Neural cell (in vitro differentiated cells): ENCODE measurements around the gene TPSG1. TPM values are rescaled to one million over a fixed set of nuclear protein-coding genes. Genes with fewer than 3 reads are reported as not detected.

Experiments
- H2AFZ ChIP-seq: fragments of 200-600, 300-800 bp; sonication (generic), shearing (Covaris generic); 2 replicates; pipeline ENCODE4 v1.6.0; 2014; ENCODE audit warnings: low read depth, mild to moderate bottlenecking, antibody characterized with exemption, low read length, moderate library complexity
- H3F3A ChIP-seq: fragments of 200-600 bp; shearing (Covaris generic); 2 replicates; pipeline ENCODE4 v1.6.1; 2016; ENCODE audit warnings: mild to moderate bottlenecking, moderate library complexity, mixed read lengths, antibody characterized with exemption, low read length; ENCODE audit not compliant: insufficient read depth, poor library complexity, severe bottlenecking
- H3K27ac ChIP-seq: fragments of 200-600, 300-800 bp; sonication (generic), shearing (Covaris generic); 2 replicates; pipeline ENCODE4 v1.5.1; 2014; ENCODE audit warnings: mild to moderate bottlenecking, low read length, moderate library complexity
- H3K27me3 ChIP-seq: fragments of 300-800, 200-600 bp; sonication (generic), shearing (Covaris generic); 2 replicates; pipeline ENCODE4 v1.6.0; 2014; ENCODE audit warnings: mild to moderate bottlenecking, low read depth, low read length, moderate library complexity; ENCODE audit not compliant: insufficient read depth
- H3K36me3 ChIP-seq: fragments of 300-800, 200-600 bp; sonication (generic), shearing (Covaris generic); 2 replicates; pipeline ENCODE4 v1.5.1; 2014; ENCODE audit warnings: mild to moderate bottlenecking, antibody characterized with exemption, low read length, moderate library complexity; ENCODE audit not compliant: insufficient read depth
- H3K4me2 ChIP-seq: fragments of 300-800, 200-600 bp; sonication (generic), shearing (Covaris generic); 2 replicates; pipeline ENCODE4 v1.6.0; 2014; ENCODE audit warnings: mild to moderate bottlenecking, low read length
- H3K4me3 ChIP-seq: fragments of 300-800, 200-600 bp; sonication (generic), shearing (Covaris generic); 2 replicates; pipeline ENCODE4 v1.5.1; 2014; ENCODE audit warnings: mild to moderate bottlenecking, low read length, moderate library complexity
- H3K79me2 ChIP-seq: fragments of 200-600 bp; shearing (Covaris generic); replicated peaks from 2 replicates; pipeline ENCODE4 v1.6.0; 2014; ENCODE audit warnings: mild to moderate bottlenecking, low read length, moderate library complexity; ENCODE audit not compliant: insufficient read depth
- H3K9ac ChIP-seq: fragments of 300-800, 200-600 bp; sonication (generic), shearing (Covaris generic); 2 replicates; pipeline ENCODE4 v1.6.1; 2016; ENCODE audit warnings: mild to moderate bottlenecking, low read length, mixed read lengths
- H3K9me2 ChIP-seq: fragments of 200-600 bp; shearing (Covaris generic); 2 replicates; pipeline ENCODE4 v1.6.1; 2016; ENCODE audit warnings: mild to moderate bottlenecking, low read length, mixed read lengths; ENCODE audit not compliant: insufficient read depth
- H3K9me3 ChIP-seq: fragments of 200-600, 300-800 bp; sonication (generic), shearing (Covaris generic); 2 replicates; pipeline ENCODE4 v1.6.1; 2016; ENCODE audit warnings: mild to moderate bottlenecking, mixed run types, low read length, moderate library complexity, mixed read lengths
- H4K20me1 ChIP-seq: fragments of 200-600 bp; shearing (Covaris generic); 2 replicates; pipeline ENCODE4 v1.6.1; 2016; ENCODE audit warnings: mild to moderate bottlenecking, mixed run types; ENCODE audit not compliant: insufficient read depth
- EP300 ChIP-seq: fragments of 450-650 bp; conservative IDR thresholded peaks from 2 replicates; pipeline ENCODE4 v1.6.1; 2014; ENCODE audit warnings: antibody characterized with exemption, mild to moderate bottlenecking, moderate library complexity; ENCODE audit not compliant: poor library complexity, severe bottlenecking
- EZH2 ChIP-seq: fragments of 200-600, 300-800 bp; shearing (Covaris generic), sonication (generic); IDR thresholded peaks from 2 replicates; pipeline ENCODE4 v1.6.1; 2014; ENCODE audit warnings: antibody characterized with exemption, low read length, borderline replicate concordance, mild to moderate bottlenecking; ENCODE audit not compliant: insufficient read depth, poor library complexity, severe bottlenecking
- MXI1 ChIP-seq: fragments of 450-650 bp; conservative IDR thresholded peaks from 2 replicates; pipeline ENCODE4 v1.6.1; 2014; ENCODE audit warnings: antibody characterized with exemption, mild to moderate bottlenecking; ENCODE audit not compliant: poor library complexity, severe bottlenecking
- POLR2AphosphoS5 ChIP-seq: IDR thresholded peaks from 2 replicates; pipeline ENCODE4 v1.6.1; 2012
- RAD21 ChIP-seq: fragments of 450-650 bp; conservative IDR thresholded peaks from 2 replicates; pipeline ENCODE4 v1.6.1; 2014; ENCODE audit warnings: antibody characterized with exemption, mild to moderate bottlenecking, moderate library complexity
- REST ChIP-seq: IDR thresholded peaks from 2 replicates; pipeline ENCODE4 v1.6.1; 2012; ENCODE audit warnings: borderline replicate concordance
- SMC3 ChIP-seq: fragments of 450-650 bp; conservative IDR thresholded peaks from 2 replicates; pipeline ENCODE4 v1.6.1; 2014; ENCODE audit warnings: antibody characterized with exemption, mild to moderate bottlenecking, moderate library complexity; ENCODE audit not compliant: poor library complexity
- TAF1 ChIP-seq: IDR thresholded peaks from 2 replicates; pipeline ENCODE4 v1.6.1; 2012; ENCODE audit warnings: low read depth
- polyA plus RNA-seq: library from polyadenylated mRNA; depleted of rRNA; stranded (reverse); fragments of >200 nt; gene quantifications from 2 replicates; pipeline ENCODE4 v1.2.3, GENCODE V29; 2014
- TF ChIP-seq, protein P1 (sequence below): fragments of 450-650 bp; IDR thresholded peaks from 2 replicates; pipeline ENCODE4 v1.5.1; 2014; ENCODE audit warnings: antibody characterized with exemption, mild to moderate bottlenecking, moderate library complexity; ENCODE audit not compliant: poor library complexity, severe bottlenecking

Gene TPSG1
- polyA plus RNA-seq, 1 donor from 2014 or later: not detected

GRCh38 chr16:1210461-1210860 lies 14.6 kb downstream of the TPSG1 start:
- H3K9ac ChIP-seq: no peak overlapping the region

GRCh38 chr16:1209081-1209480 lies 16.0 kb downstream of the TPSG1 start:
- Histone ChIP-seq H3K4me2 (no peak overlapping the region), H3K4me3 (no peak overlapping the region), H3K36me3 (no peaks in the 10 kb centered on the region), H3K9ac (no peak overlapping the region), H4K20me1 (no peaks in the 10 kb centered on the region), H3F3A (no peaks in the 10 kb centered on the region), H3K79me2 (no peaks in the 10 kb centered on the region), H3K27ac (no peak overlapping the region), H3K9me3 (no peaks in the 10 kb centered on the region), H3K9me2 (no peaks in the 10 kb centered on the region), H2AFZ (no peak overlapping the region), H3K27me3 (no peaks in the 10 kb centered on the region)
- TF ChIP-seq REST (no peak), RAD21 (no peak), MXI1 (no peak), SMC3 (no peak), TAF1 (no peak), EP300 (no peak), POLR2AphosphoS5 (no peak)
- TF ChIP-seq, protein P1, sequence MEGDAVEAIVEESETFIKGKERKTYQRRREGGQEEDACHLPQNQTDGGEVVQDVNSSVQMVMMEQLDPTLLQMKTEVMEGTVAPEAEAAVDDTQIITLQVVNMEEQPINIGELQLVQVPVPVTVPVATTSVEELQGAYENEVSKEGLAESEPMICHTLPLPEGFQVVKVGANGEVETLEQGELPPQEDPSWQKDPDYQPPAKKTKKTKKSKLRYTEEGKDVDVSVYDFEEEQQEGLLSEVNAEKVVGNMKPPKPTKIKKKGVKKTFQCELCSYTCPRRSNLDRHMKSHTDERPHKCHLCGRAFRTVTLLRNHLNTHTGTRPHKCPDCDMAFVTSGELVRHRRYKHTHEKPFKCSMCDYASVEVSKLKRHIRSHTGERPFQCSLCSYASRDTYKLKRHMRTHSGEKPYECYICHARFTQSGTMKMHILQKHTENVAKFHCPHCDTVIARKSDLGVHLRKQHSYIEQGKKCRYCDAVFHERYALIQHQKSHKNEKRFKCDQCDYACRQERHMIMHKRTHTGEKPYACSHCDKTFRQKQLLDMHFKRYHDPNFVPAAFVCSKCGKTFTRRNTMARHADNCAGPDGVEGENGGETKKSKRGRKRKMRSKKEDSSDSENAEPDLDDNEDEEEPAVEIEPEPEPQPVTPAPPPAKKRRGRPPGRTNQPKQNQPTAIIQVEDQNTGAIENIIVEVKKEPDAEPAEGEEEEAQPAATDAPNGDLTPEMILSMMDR: no peak

More at GRCh38 chr16:1210461-1210860, 14.6 kb downstream of the TPSG1 start:
- Histone ChIP-seq H3K9me2 (no peaks in the 10 kb centered on the region), H3K27me3 (no peaks in the 10 kb centered on the region), H3K4me2 (no peak overlapping the region), H4K20me1 (no peaks in the 10 kb centered on the region), H3K4me3 (no peak overlapping the region), H3K27ac (no peak overlapping the region), H3K9me3 (no peaks in the 10 kb centered on the region), H3K36me3 (no peaks in the 10 kb centered on the region), H2AFZ (no peak overlapping the region), H3K79me2 (no peaks in the 10 kb centered on the region), H3F3A (no peaks in the 10 kb centered on the region)
- no peak for TF ChIP-seq POLR2AphosphoS5
- no peak for TF ChIP-seq TAF1
- TF ChIP-seq REST: no peak
- TF ChIP-seq SMC3: no peak
- no peak for TF ChIP-seq EP300
- TF ChIP-seq MXI1: no peak
- no peak for TF ChIP-seq EZH2
- TF ChIP-seq, protein P1: no peak
- no peak for TF ChIP-seq RAD21
